Measurements from ENCODE around the gene NBEAL2.

DNA sequence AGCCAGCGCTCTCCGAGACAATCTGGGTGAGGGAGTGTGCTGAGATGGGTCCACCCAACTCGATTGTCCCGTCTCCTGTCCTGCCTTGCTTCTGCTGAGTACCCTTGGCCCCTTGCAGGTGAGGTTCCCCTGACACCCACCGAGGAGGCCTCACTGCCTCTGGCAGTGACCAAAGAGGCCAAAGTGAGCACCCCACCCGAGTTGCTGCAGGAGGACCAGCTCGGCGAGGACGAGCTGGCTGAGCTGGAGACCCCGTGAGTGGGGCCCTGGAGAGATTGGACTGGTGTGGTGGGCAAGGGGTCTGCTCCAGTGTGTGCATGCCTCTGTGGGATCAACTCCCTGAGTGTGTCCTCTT lies 23.6 kb downstream of the NBEAL2 start:
- no peak for TF ChIP-seq CTCF (IDR thresholded peaks at IDR 0.05 in 8 of 11, conservative IDR thresholded peaks at IDR 0.05 in 3 of 11)
- TF ChIP-seq POLR2AphosphoS5 (IDR thresholded peaks at IDR 0.05) = no peak

Data from spleen (tissue), 7 donors.